Lung (tissue), 12 donors: ENCODE results near the gene REM1. TPM values are rescaled to one million over a fixed set of nuclear protein-coding genes. Genes with fewer than 3 reads are reported as not detected.

Experiments
- ATAC-seq: fragments of 200-7000 bp; cut with Tn5 transposase; one replicate; pipeline ENCODE4 v1.9.1; 2020; ENCODE audit warnings: moderate number of reproducible peaks; ENCODE audit not compliant: insufficient read depth, low FRiP score
- DNase-seq, 3 donors: peaks; one replicate each; pipeline ENCODE4 v3.0.0-alpha.2; 2013 to 2017
- H3K27ac ChIP-seq, 2 donors: one replicate each; pipeline ENCODE4 v1.5.1; 2013; ENCODE audit warnings: mild to moderate bottlenecking in 2 of 2, moderate library complexity in 2 of 2, control low read depth in 1 of 2, inconsistent platforms in 1 of 2, low read depth in 1 of 2, low read length in 1 of 2
- H3K27me3 ChIP-seq, 3 donors: one replicate each; pipeline ENCODE4 v1.5.1; 2013; ENCODE audit warnings: low read length in 2 of 3; ENCODE audit not compliant: control insufficient read depth in 3 of 3, insufficient read depth in 3 of 3
- H3K36me3 ChIP-seq, 4 donors: one replicate each; pipeline ENCODE4 v1.5.1; 2013; ENCODE audit warnings: low read length in 4 of 4, mild to moderate bottlenecking in 1 of 4, moderate library complexity in 1 of 4; ENCODE audit not compliant: control insufficient read depth in 4 of 4, insufficient read depth in 4 of 4
- H3K4me1 ChIP-seq, 5 donors: one replicate each; pipeline ENCODE4 v1.5.1; 2013; ENCODE audit warnings: low read length in 5 of 5, mild to moderate bottlenecking in 2 of 5, moderate library complexity in 1 of 5; ENCODE audit not compliant: control insufficient read depth in 5 of 5, insufficient read depth in 5 of 5
- H3K4me3 ChIP-seq: one replicate; pipeline ENCODE4 v1.5.1; 2013; ENCODE audit warnings: mild to moderate bottlenecking, control low read depth, moderate library complexity
- H3K9ac ChIP-seq, 2 donors: one replicate each; pipeline ENCODE4 v1.5.1; 2013; ENCODE audit warnings: low read length in 2 of 2, control low read depth in 1 of 2; ENCODE audit not compliant: insufficient read depth in 1 of 2
- H3K9me3 ChIP-seq, 4 donors: one replicate each; pipeline ENCODE4 v1.5.1; 2013; ENCODE audit warnings: low read length in 3 of 4, mild to moderate bottlenecking in 1 of 4, moderate library complexity in 1 of 4; ENCODE audit not compliant: control insufficient read depth in 4 of 4, insufficient read depth in 3 of 4
- WGBS, 2 donors: extraction: QIAGEN DNeasy Blood & Tissue Kit; methylation state at CpG; one replicate each; pipeline ENCODE4 v1.1.7; 2013; 5-methylcytosine and 5-hydroxymethylcytosine counted together
- polyA plus RNA-seq, 2 donors: library from polyadenylated mRNA; stranded (reverse); fragments of 200-250 nt; gene quantifications; one replicate each; pipeline ENCODE4 v1.2.1, GENCODE V29; 2013
- total RNA-seq, 2 donors: library from RNA; depleted of rRNA in 1 of 2; stranded (reverse); fragments of >200 nt in 1 of 2; gene quantifications; one replicate each; pipeline ENCODE4 v1.2.1, GENCODE V29; 2014 to 2021
- TF ChIP-seq, protein P1 (sequence below): IDR thresholded peaks from 2 replicates; pipeline ENCODE4 v1.5.1; 2012; ENCODE audit warnings: mild to moderate bottlenecking; ENCODE audit errors: control extremely low read depth, extremely low read depth
- donor health status: control.
- donor health status: control.
- donor health status: Bipolar disorder and iron deficiency.
- donor health status: healthy.
- donor health status: DM: yes; HTN: yes; CAD: no.

Gene REM1
- total and polyA plus RNA-seq, 4 donors, result 1.3 to 7.1 (median 1.7) TPM

- no peak overlapping the region for H3K4me3 ChIP-seq
- peaks cover 0 to 23% (median 3%) of the 10 kb centered on the region in 5 donors for H3K4me1 ChIP-seq
- H3K36me3 ChIP-seq, result peaks cover 0 to 8% (median 0%) of the 10 kb centered on the region in 4 donors
- no peak overlapping the region for H3K27ac ChIP-seq
- peaks cover 0 to 4% (median 0%) of the 10 kb centered on the region in 4 donors for H3K9me3 ChIP-seq
- H3K27me3 ChIP-seq, result peaks cover 0 to 11% (median 4%) of the 10 kb centered on the region in 3 donors
- 42 to 47% methylated on average over 36 of the region's 36 CpGs for WGBS, 2 donors
- TF ChIP-seq, protein P1, sequence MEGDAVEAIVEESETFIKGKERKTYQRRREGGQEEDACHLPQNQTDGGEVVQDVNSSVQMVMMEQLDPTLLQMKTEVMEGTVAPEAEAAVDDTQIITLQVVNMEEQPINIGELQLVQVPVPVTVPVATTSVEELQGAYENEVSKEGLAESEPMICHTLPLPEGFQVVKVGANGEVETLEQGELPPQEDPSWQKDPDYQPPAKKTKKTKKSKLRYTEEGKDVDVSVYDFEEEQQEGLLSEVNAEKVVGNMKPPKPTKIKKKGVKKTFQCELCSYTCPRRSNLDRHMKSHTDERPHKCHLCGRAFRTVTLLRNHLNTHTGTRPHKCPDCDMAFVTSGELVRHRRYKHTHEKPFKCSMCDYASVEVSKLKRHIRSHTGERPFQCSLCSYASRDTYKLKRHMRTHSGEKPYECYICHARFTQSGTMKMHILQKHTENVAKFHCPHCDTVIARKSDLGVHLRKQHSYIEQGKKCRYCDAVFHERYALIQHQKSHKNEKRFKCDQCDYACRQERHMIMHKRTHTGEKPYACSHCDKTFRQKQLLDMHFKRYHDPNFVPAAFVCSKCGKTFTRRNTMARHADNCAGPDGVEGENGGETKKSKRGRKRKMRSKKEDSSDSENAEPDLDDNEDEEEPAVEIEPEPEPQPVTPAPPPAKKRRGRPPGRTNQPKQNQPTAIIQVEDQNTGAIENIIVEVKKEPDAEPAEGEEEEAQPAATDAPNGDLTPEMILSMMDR, result no peak
- ATAC-seq (no peak), DNase-seq (peak in 1 of 3 donors; percentile 50)
- H3K9ac ChIP-seq, result no peak overlapping the region
Measured at GRCh38 chr20:31484001-31484400, 8.9 kb downstream of the REM1 start.

GRCh38 chr20:31485450-31486339, 10.6 kb downstream of the REM1 start:
- Histone ChIP-seq H3K4me1 (peaks cover 0 to 23% (median 3%) of the 10 kb centered on the region in 5 donors), H3K36me3 (peaks cover 0 to 8% (median 0%) of the 10 kb centered on the region in 4 donors), H3K9ac (peak overlapping the region in 1 of 2 donors; percentile 70), H3K4me3 (no peak overlapping the region), H3K27me3 (peaks cover 0 to 9% (median 4%) of the 10 kb centered on the region in 3 donors), H3K27ac (peak overlapping the region; percentile 13 to 59), H3K9me3 (peaks cover 0 to 4% (median 0%) of the 10 kb centered on the region in 4 donors)
- peak; percentile 58 for ATAC-seq
- TF ChIP-seq, protein P1, result no peak
- DNase-seq, result peak; percentile 94 to 98 (median 96)
- WGBS, 2 donors, result 9 to 12% methylated on average over 31 of the region's 31 CpGs

DNA sequence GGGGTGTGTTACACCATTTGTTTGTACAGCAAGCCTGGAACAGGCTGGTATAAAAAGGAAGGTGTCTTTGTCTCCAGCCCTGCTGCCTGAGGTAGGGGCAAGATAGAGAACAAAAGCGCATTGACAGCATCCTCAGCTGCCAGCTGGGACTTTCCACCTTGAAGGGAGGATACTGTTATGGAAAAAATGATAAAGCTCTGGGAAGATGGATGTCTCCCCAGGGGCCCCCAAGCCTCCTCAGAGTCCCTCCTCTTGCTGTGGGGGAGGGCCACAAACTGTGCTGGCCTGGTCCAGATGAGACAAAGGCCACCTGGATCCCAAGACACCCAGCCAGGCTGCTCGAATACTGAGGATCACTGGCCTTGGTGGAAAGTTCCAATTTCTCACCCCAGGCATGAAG, 13.0 kb downstream of the REM1 start:
- Histone ChIP-seq H3K27ac (no peak overlapping the region), H3K4me3 (no peak overlapping the region), H3K27me3 (peaks cover 0 to 9% (median 4%) of the 10 kb centered on the region in 3 donors), H3K36me3 (peaks cover 0 to 5% (median 0%) of the 10 kb centered on the region in 4 donors), H3K9ac (no peak overlapping the region), H3K4me1 (peaks cover 0 to 26% (median 3%) of the 10 kb centered on the region in 5 donors), H3K9me3 (peaks cover 0 to 4% (median 0%) of the 10 kb centered on the region in 4 donors)
- no peak for DNase-seq
- TF ChIP-seq, protein P1, result no peak
- no peak for ATAC-seq
- WGBS, 2 donors, result 65 to 89% methylated on average over 2 of the region's 2 CpGs
